Measurements from ENCODE around the gene ZNF503. TPM values are rescaled to one million over a fixed set of nuclear protein-coding genes. Genes with fewer than 3 reads are reported as not detected.

The ZNF503 gene
- total and polyA plus RNA-seq, 2 of the 8 experiments (the other 6 are each of a cell fraction or from before 2014, with no cell fraction given) = 0.03 to 0.13 TPM

DNA sequence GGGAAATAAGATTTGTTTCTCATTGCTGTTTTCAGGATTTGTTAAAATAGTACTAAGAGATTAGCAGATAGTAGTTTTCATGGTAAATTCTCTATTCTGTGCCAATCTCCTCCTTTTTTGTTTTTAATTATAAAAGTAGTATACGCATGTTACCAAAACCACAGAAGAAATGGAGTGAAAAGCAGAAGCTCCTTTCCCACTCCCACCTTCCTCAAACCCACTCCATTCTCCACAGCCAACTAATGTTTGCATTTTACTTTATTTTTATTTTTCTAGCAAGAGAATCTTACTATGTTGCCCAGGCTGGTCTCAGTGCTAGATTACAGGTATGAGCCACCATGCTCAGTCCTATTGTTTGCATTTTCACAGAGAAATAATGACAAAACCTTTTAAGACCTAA, 25.3 kb upstream of the ZNF503 start:
- Histone ChIP-seq H3K4me3 (ENCODE audit: extremely low read depth in 1 of 4, insufficient read depth in 2 of 4, low read depth in 3 of 4, low read length in 4 of 4) (no peak overlapping the region), H2BK20ac (ENCODE audit: low read length) (no peak overlapping the region), H3K27ac (ENCODE audit: low read depth, low read length) (no peak overlapping the region), H3K79me1 (ENCODE audit: low read depth, low read length) (no peaks in the 10 kb centered on the region), H3K56ac (replicated peaks; ENCODE audit: insufficient read length, low read depth, low read length) (no peak overlapping the region), H4K8ac (ENCODE audit: extremely low read depth, insufficient read depth, low read length) (no peak overlapping the region), H2BK12ac (ENCODE audit: low read depth, low read length) (no peak overlapping the region), H3K23me2 (ENCODE audit: low read depth, low read length) (peaks cover 4% of the 10 kb centered on the region; the same call in 1 of the 2 replicates), H3K27me3 (replicated peaks in 1 of 4; ENCODE audit: control insufficient read depth in 3 of 4, extremely low read depth in 1 of 4, insufficient read depth in 3 of 4, low read length in 3 of 4) (peaks cover 33 to 69% (median 59%) of the 10 kb centered on the region in 4 experiments), H3K4me2 (ENCODE audit: insufficient read depth in 1 of 2, low read depth in 2 of 2, low read length in 2 of 2) (no peak overlapping the region), H2BK120ac (replicated peaks; ENCODE audit: low read depth, low read length) (no peak overlapping the region), H2BK15ac (ENCODE audit: low read length) (no peak overlapping the region), H4K5ac (ENCODE audit: insufficient read length, low read depth, low read length) (no peak overlapping the region), H3K4me1 (replicated peaks in 1 of 4; ENCODE audit: control insufficient read depth in 3 of 4, insufficient read depth in 4 of 4, low read length in 3 of 4) (peaks cover 3 to 12% (median 7%) of the 10 kb centered on the region in 4 experiments), H2BK5ac (ENCODE audit: low read depth, low read length) (no peak overlapping the region), H3K79me2 (ENCODE audit: control insufficient read depth in 1 of 2, insufficient read depth in 2 of 2, low read length in 2 of 2) (no peaks in the 10 kb centered on the region), H3K4ac (replicated peaks; ENCODE audit: insufficient read length, low read depth, low read length) (no peak overlapping the region), H3K18ac (ENCODE audit: extremely low read depth, low read length) (no peak overlapping the region), H4K20me1 (replicated peaks in 1 of 2; ENCODE audit: control insufficient read depth in 1 of 2, insufficient read depth in 2 of 2, low read length in 2 of 2) (peaks cover 4 to 7% of the 10 kb centered on the region in 2 experiments), H2AFZ (ENCODE audit: low read length) (no peak overlapping the region), H2AK5ac (ENCODE audit: low read depth, low read length) (no peak overlapping the region), H3K9ac (replicated peaks in 1 of 4; ENCODE audit: extremely low read depth in 1 of 4, low read depth in 3 of 4, low read length in 3 of 4) (no peak overlapping the region), H4K91ac (replicated peaks; ENCODE audit: insufficient read length, low read length) (no peak overlapping the region), H3K9me3 (ENCODE audit: insufficient read depth in 2 of 2, low read depth in 1 of 2, low read length in 1 of 2) (no peaks in the 10 kb centered on the region), H3K14ac (ENCODE audit: insufficient read length) (no peak overlapping the region), H3K23ac (ENCODE audit: insufficient read length) (no peak overlapping the region), H3K36me3 (ENCODE audit: control insufficient read depth in 2 of 4, insufficient read depth in 4 of 4, low read length in 3 of 4) (no peaks in the 10 kb centered on the region)
- FAIRE-seq (no peak), DNase-seq (ENCODE audit: low read depth in 1 of 2, low spot score in 2 of 2) (no peak)
- ChIA-PET CTCF (ENCODE audit: partially characterized antibody) (interaction anchor here (0.7 to 0.9 kb wide), 3 partner anchors 13 to 112 kb away, joined by 3 read pairs; no protein-coding TSS in a partner anchor), POLR2A (ENCODE audit: partially characterized antibody) (no interaction called here)
- WGBS, 2 experiments (ENCODE audit: extremely low coverage in 1 of 2, insufficient coverage in 1 of 2, insufficient read length in 1 of 2, insufficient replicate concordance in 2 of 2, low coverage in 1 of 2, low lambda C conversion rate in 2 of 2, missing lambda C conversion rate in 1 of 2) = 100% methylated on average over 1 of the region's 1 CpG; no CpG with 5 or more reads in 1 of the 2 experiments
- TF ChIP-seq GABPA (IDR thresholded peaks at IDR 0.05; ENCODE audit: borderline replicate concordance, insufficient read depth, low read length) = no peak
- no peak for TF ChIP-seq RAD21 (IDR thresholded peaks at IDR 0.05 in 1 of 2, conservative IDR thresholded peaks at IDR 0.05 in 1 of 2; ENCODE audit: low read depth in 2 of 2, low read length in 2 of 2)
- TF ChIP-seq RBBP5 (IDR thresholded peaks at IDR 0.05; ENCODE audit: borderline replicate concordance, low read depth, low read length) = no peak
- TF ChIP-seq SIRT6 (IDR thresholded peaks at IDR 0.05; ENCODE audit: low read length) = no peak
- no peak for TF ChIP-seq SUZ12 (IDR thresholded peaks at IDR 0.05; ENCODE audit: low read length)
- TF ChIP-seq, protein P1, sequence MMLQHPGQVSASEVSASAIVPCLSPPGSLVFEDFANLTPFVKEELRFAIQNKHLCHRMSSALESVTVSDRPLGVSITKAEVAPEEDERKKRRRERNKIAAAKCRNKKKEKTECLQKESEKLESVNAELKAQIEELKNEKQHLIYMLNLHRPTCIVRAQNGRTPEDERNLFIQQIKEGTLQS (IDR thresholded peaks at IDR 0.05; ENCODE audit: insufficient read depth, low read depth, low read length) = no peak
